IgD-negative memory B cell (primary cell): ENCODE results near the gene BICRA. TPM values are rescaled to one million over a fixed set of nuclear protein-coding genes. Genes with fewer than 3 reads are reported as not detected.

Experiments
- H3K27ac Mint-ChIP-seq, 3 donors: one replicate each; pipeline ENCODE4 v1.8.0; 2020 to 2022; ENCODE audit warnings: mild to moderate bottlenecking in 3 of 3, mixed read lengths in 3 of 3, moderate library complexity in 1 of 3
- H3K27me3 Mint-ChIP-seq: one replicate; pipeline ENCODE4 v1.8.0; 2021; ENCODE audit warnings: mixed read lengths
- H3K36me3 Mint-ChIP-seq: one replicate; pipeline ENCODE4 v1.8.0; 2020; ENCODE audit warnings: mild to moderate bottlenecking, mixed read lengths
- H3K4me1 Mint-ChIP-seq, 3 donors: one replicate each; pipeline ENCODE4 v1.8.0; 2020 to 2022; ENCODE audit warnings: mixed read lengths in 3 of 3, mild to moderate bottlenecking in 1 of 3
- H3K4me3 Mint-ChIP-seq, 4 donors: one replicate each; pipeline ENCODE4 v1.8.0; 2020 to 2022; ENCODE audit warnings: mild to moderate bottlenecking in 4 of 4, mixed read lengths in 4 of 4, moderate library complexity in 3 of 4
- H3K9me3 Mint-ChIP-seq, 3 donors: one replicate each; pipeline ENCODE4 v1.8.0; 2020 to 2021; ENCODE audit warnings: mixed read lengths in 3 of 3, mild to moderate bottlenecking in 1 of 3
- polyA plus RNA-seq: library from polyadenylated mRNA; unstranded; fragments of 300-500 nt; fragmentation: Illumina TruSeq; gene quantifications from one replicate; pipeline ENCODE4 v1.2.3, GENCODE V29; 2021

Gene BICRA
- polyA plus RNA-seq, 1 donor from 2014 or later: 0.71 TPM

GRCh38 chr19:47695533-47696262 lies 86.8 kb downstream of the BICRA start:
- Mint-ChIP-seq H3K4me3 (no peak overlapping the region), H3K9me3 (no peaks in the 10 kb centered on the region), H3K36me3 (no peaks in the 10 kb centered on the region), H3K4me1 (no peaks in the 10 kb centered on the region), H3K27me3 (no peaks in the 10 kb centered on the region), H3K27ac (peak overlapping the region in 1 of 3 donors; percentile 74)

- Mint-ChIP-seq H3K4me1 (no peaks in the 10 kb centered on the region), H3K27ac (no peak overlapping the region), H3K36me3 (no peaks in the 10 kb centered on the region), H3K4me3 (no peak overlapping the region), H3K27me3 (no peaks in the 10 kb centered on the region), H3K9me3 (no peaks in the 10 kb centered on the region)
Measured at GRCh38 chr19:47696635-47697034, 87.7 kb downstream of the BICRA start.

GRCh38 chr19:47697863-47698609 lies 89.1 kb downstream of the BICRA start:
- H3K9me3 Mint-ChIP-seq: no peaks in the 10 kb centered on the region
- no peak overlapping the region for H3K4me3 Mint-ChIP-seq
- no peaks in the 10 kb centered on the region for H3K36me3 Mint-ChIP-seq
- H3K27me3 Mint-ChIP-seq: no peaks in the 10 kb centered on the region
- H3K27ac Mint-ChIP-seq: no peak overlapping the region
- H3K4me1 Mint-ChIP-seq: no peaks in the 10 kb centered on the region

DNA sequence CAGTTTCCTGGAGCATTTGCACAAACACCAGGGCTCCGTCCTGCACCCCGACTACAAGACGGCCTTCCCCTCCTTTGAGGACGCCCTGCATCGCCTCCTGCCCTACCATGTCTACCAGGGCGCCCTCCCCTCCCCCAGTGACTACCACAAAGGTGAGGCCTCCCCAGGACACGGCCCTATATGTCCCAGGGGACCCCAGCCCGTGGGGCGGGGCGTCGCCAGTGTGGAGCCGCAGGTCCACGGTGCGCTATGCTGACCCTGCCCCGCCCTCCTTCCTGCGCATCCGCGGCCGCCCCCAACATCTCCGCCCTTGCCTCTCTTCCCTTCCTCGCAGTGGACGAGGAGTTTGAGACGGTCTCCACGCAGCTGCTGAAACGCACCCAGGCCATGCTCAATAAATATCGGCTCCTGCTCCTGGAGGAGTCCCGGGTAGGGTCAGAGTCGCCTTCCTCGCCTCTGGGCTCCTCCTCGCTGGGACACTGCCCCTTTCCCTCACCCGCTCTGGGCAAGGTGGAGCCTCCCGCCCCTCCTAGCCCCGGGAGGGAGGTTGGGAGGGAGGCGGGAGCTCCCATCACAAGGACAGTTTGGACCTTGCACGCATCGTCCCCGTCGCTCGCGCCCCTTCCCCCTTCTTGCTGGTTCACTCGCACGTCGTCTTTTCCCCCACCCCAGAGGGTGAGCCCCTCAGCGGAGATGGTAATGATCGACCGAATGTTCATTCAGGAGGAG lies 89.9 kb downstream of the BICRA start:
- Mint-ChIP-seq H3K4me1 (no peaks in the 10 kb centered on the region), H3K9me3 (no peaks in the 10 kb centered on the region), H3K27ac (peak overlapping the region in 1 of 3 donors; percentile 68), H3K27me3 (no peaks in the 10 kb centered on the region), H3K36me3 (no peaks in the 10 kb centered on the region), H3K4me3 (no peak overlapping the region)

DNA sequence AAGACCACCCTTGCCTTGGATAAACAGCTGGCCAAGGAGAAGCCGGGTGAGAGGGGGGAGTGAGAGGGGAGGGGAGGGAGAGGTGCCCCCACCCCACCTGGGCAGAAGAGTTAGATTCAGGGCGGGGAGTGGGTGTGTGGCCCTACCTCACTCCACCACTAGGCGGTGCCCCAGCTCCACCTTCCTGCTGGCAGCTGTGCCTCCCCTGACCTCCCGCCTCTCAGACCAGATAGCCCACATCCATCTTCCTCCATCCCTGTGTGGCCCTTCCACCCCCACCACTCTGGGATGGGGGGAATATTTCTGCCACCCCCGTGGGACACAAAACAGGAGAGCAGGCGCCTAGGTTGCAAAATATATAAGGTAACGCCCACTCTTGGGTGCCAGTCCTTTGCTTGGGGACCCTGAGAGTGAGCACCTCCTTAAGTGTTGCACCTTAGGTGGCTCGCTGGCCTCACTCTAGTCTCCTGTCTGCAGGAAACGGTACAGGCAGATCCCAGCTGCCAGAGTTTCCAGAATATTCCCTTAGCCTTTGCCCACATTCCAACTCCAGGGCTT lies 90.5 kb downstream of the BICRA start:
- Mint-ChIP-seq H3K27ac (peak overlapping the region in 1 of 3 donors; percentile 68), H3K36me3 (no peaks in the 10 kb centered on the region), H3K27me3 (no peaks in the 10 kb centered on the region), H3K9me3 (no peaks in the 10 kb centered on the region), H3K4me1 (no peaks in the 10 kb centered on the region), H3K4me3 (no peak overlapping the region)

DNA sequence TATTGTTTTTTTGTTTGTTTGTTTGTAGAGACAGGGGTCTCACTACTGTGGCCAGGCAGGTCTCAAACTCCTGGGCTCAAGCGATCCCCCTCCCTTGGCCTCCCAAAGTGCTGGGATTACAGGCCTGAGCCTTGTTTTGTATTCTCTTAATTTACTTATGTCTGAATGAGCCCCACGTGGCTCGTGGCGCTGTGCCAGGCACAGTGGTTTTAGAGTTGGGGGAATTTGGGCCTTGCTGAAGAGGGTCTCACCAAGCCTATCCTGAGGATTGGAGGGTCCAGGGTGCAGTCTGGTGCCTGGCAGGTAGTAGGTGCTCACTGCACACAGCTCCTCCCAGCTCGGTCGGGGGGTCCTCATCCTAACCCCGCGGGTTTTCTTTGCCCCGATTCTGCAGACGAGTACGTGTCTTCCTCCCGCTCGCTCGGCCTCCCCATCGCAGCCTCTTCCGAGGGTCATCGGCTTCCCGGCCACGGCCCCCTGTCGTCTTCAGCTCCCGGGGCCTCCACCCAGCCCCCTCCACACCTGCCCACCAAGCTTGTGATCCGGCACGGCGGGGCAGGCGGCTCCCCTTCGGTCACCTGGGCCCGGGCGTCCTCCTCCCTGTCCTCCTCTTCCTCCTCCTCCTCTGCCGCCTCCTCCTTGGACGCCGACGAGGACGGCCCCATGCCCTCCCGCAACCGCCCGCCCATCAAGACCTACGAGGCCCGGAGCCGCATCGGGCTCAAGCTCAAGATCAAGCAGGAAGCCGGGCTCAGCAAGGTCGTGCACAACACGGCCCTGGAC lies 92.2 kb downstream of the BICRA start:
- no peaks in the 10 kb centered on the region for H3K36me3 Mint-ChIP-seq

DNA sequence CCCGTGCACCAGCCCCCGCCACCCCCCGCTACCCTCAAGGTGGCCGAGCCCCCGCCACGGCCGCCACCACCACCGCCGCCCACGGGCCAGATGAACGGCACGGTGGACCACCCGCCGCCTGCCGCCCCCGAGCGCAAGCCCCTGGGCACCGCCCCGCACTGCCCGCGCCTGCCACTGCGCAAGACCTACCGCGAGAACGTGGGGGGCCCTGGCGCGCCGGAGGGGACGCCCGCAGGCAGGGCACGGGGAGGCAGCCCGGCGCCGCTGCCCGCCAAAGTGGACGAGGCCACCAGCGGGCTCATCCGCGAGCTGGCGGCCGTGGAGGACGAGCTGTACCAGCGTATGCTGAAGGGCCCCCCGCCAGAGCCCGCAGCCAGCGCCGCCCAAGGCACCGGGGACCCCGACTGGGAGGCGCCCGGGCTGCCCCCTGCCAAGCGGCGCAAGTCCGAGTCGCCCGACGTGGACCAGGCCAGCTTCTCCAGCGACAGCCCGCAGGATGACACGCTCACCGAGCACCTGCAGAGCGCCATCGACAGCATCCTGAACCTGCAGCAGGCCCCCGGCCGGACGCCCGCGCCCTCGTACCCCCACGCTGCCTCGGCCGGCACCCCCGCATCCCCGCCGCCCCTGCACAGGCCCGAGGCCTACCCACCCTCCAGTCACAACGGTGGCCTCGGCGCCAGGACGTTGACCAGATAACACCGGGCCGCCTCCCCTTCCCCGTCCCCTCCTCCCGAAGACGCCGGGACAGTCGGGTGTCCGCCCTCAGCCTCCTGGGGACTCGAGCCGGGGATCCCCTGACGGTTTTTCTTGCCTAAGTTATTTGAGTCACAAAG lies 93.0 kb downstream of the BICRA start:
- H3K4me3 Mint-ChIP-seq: no peak overlapping the region
- H3K4me1 Mint-ChIP-seq: no peaks in the 10 kb centered on the region
- H3K9me3 Mint-ChIP-seq: no peaks in the 10 kb centered on the region
- H3K27me3 Mint-ChIP-seq: peaks cover 2% of the 10 kb centered on the region
- no peaks in the 10 kb centered on the region for H3K36me3 Mint-ChIP-seq
- no peak overlapping the region for H3K27ac Mint-ChIP-seq

More for the DNA sequence above, 92.2 kb downstream of the BICRA start:
- no peak overlapping the region for H3K4me3 Mint-ChIP-seq
- H3K27me3 Mint-ChIP-seq: no peaks in the 10 kb centered on the region
- H3K27ac Mint-ChIP-seq: peak overlapping the region in 1 of 3 donors; percentile 13
- H3K4me1 Mint-ChIP-seq: no peaks in the 10 kb centered on the region
- H3K9me3 Mint-ChIP-seq: no peaks in the 10 kb centered on the region

DNA sequence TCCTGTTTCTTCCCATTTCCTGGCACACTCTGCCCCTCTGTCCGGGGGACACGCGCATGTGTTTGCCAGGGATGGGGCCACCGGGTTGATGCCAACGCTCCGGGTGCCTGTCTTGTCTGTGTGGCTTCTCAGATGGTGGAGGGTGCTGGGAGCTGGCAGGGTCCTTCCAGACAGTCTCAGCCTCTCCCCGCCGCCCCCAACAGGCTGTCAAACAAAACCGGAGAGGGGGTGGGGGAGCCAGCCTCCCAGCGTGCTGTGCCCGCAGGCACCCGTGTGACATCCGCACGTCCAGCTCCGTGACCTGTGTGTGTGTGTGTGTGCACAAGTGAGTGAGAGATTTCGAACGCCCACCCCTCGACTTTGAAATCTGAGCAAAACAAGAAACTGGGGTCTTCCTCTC lies 93.7 kb downstream of the BICRA start:
- Mint-ChIP-seq H3K36me3 (no peaks in the 10 kb centered on the region), H3K4me3 (no peak overlapping the region), H3K4me1 (no peaks in the 10 kb centered on the region), H3K9me3 (no peaks in the 10 kb centered on the region), H3K27ac (no peak overlapping the region), H3K27me3 (peaks cover 8% of the 10 kb centered on the region)

- Mint-ChIP-seq H3K27me3 (peaks cover 8% of the 10 kb centered on the region), H3K27ac (no peak overlapping the region), H3K4me3 (no peak overlapping the region), H3K9me3 (no peaks in the 10 kb centered on the region), H3K36me3 (no peaks in the 10 kb centered on the region), H3K4me1 (no peaks in the 10 kb centered on the region)
Measured at GRCh38 chr19:47703301-47703700, 94.4 kb downstream of the BICRA start.

DNA sequence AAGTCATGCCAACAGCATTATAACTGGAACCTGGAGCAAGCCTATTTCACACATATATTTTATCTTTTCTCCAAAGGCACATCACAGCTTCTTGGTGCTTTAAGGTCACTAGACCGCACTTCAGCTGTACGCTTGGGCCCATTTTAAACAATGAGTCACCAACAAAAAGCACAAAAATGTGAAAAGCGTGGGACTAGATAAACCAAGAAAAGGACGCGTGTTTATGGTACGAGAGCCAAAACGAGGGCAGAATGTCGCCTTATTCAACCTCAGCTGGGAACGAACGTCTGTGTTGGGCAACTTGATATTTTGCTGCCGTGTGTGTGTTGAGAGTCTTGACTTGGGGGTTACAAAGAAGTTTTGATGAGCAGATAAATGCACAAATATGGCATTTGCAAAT lies 95.1 kb downstream of the BICRA start:
- no peak overlapping the region for H3K27ac Mint-ChIP-seq
- H3K36me3 Mint-ChIP-seq: no peaks in the 10 kb centered on the region
- no peaks in the 10 kb centered on the region for H3K4me1 Mint-ChIP-seq
- no peak overlapping the region for H3K4me3 Mint-ChIP-seq
- peaks cover 10% of the 10 kb centered on the region for H3K27me3 Mint-ChIP-seq
- no peaks in the 10 kb centered on the region for H3K9me3 Mint-ChIP-seq

- Mint-ChIP-seq H3K4me3 (no peak overlapping the region), H3K4me1 (no peaks in the 10 kb centered on the region), H3K36me3 (no peaks in the 10 kb centered on the region), H3K9me3 (no peaks in the 10 kb centered on the region), H3K27ac (no peak overlapping the region), H3K27me3 (peaks cover 10% of the 10 kb centered on the region)
Measured at GRCh38 chr19:47704656-47705055, 95.7 kb downstream of the BICRA start.

GRCh38 chr19:47707135-47707925 lies 98.4 kb downstream of the BICRA start:
- H3K36me3 Mint-ChIP-seq: no peaks in the 10 kb centered on the region
- no peak overlapping the region for H3K4me3 Mint-ChIP-seq
- peaks cover 22% of the 10 kb centered on the region for H3K27me3 Mint-ChIP-seq
- H3K9me3 Mint-ChIP-seq: peaks cover 0 to 4% (median 0%) of the 10 kb centered on the region in 3 donors
- H3K27ac Mint-ChIP-seq: peak overlapping the region in 1 of 3 donors; percentile 85
- H3K4me1 Mint-ChIP-seq: no peaks in the 10 kb centered on the region

GRCh38 chr19:47711652-47712242 lies 102.8 kb downstream of the BICRA start:
- peaks cover 0 to 3% (median 2%) of the 10 kb centered on the region in 3 donors for H3K4me1 Mint-ChIP-seq
- H3K4me3 Mint-ChIP-seq: peak overlapping the region in 1 of 4 donors; percentile 4
- no peak overlapping the region for H3K27ac Mint-ChIP-seq

More at GRCh38 chr19:47711652-47712242, 102.8 kb downstream of the BICRA start:
- peaks cover 4 to 10% (median 9%) of the 10 kb centered on the region in 3 donors for H3K9me3 Mint-ChIP-seq
- peaks cover 36% of the 10 kb centered on the region for H3K27me3 Mint-ChIP-seq
- no peaks in the 10 kb centered on the region for H3K36me3 Mint-ChIP-seq
